GM10266 (cell line): ENCODE data around the gene SDHAF4.

Experiments used
- DNase-seq: peaks from one replicate; pipeline ENCODE4 v3.0.0; 2012; ENCODE audit errors: extremely low spot score
- TF ChIP-seq, protein P1 (sequence below): IDR thresholded peaks from 2 replicates; pipeline ENCODE4 v1.5.1; 2012; ENCODE audit warnings: mild to moderate bottlenecking, low read depth; ENCODE audit not compliant: control insufficient read depth, insufficient read depth; ENCODE audit errors: missing control alignments

Gene SDHAF4

DNA sequence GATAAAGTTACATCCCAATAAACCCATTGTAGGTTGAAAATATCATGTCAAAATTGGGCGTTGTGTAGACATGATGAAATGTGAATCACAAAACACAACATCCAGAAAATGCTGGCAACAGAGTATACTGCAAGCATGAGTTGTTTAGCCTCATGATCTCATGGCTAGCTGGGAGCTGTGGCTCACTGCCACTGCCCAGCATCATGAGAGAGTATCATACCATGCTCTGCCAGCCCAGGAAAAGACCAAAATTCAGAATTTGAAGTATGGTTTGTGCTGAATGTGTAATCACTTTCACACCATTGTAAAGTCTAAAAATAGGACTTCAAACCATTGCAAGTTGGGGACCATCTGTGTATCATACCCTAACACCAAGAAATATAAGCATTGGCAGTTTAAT, 55.7 kb downstream of the SDHAF4 start:
- TF ChIP-seq, protein P1, sequence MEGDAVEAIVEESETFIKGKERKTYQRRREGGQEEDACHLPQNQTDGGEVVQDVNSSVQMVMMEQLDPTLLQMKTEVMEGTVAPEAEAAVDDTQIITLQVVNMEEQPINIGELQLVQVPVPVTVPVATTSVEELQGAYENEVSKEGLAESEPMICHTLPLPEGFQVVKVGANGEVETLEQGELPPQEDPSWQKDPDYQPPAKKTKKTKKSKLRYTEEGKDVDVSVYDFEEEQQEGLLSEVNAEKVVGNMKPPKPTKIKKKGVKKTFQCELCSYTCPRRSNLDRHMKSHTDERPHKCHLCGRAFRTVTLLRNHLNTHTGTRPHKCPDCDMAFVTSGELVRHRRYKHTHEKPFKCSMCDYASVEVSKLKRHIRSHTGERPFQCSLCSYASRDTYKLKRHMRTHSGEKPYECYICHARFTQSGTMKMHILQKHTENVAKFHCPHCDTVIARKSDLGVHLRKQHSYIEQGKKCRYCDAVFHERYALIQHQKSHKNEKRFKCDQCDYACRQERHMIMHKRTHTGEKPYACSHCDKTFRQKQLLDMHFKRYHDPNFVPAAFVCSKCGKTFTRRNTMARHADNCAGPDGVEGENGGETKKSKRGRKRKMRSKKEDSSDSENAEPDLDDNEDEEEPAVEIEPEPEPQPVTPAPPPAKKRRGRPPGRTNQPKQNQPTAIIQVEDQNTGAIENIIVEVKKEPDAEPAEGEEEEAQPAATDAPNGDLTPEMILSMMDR = no peak
- no peak for DNase-seq

DNA sequence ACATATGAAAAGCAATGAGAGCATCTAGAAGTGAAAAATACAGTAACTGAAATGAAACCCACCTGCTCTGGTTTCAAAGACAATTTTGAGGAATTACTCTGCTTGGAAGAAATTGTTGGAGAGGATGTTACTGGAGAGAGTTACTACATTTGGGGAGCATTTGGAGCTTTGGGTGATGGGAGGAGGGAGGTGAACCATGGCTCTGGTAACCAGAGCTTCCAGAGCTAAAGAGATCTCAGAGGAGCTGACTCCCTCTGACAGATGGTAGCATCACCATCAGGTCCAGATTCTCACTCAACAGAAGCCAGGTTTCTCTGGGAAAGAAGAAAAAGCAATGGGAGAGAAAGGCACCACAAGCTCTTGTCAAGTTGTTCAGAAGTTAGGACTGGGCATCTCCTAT, 58.7 kb downstream of the SDHAF4 start:
- no peak for DNase-seq
- TF ChIP-seq, protein P1 = no peak

DNA sequence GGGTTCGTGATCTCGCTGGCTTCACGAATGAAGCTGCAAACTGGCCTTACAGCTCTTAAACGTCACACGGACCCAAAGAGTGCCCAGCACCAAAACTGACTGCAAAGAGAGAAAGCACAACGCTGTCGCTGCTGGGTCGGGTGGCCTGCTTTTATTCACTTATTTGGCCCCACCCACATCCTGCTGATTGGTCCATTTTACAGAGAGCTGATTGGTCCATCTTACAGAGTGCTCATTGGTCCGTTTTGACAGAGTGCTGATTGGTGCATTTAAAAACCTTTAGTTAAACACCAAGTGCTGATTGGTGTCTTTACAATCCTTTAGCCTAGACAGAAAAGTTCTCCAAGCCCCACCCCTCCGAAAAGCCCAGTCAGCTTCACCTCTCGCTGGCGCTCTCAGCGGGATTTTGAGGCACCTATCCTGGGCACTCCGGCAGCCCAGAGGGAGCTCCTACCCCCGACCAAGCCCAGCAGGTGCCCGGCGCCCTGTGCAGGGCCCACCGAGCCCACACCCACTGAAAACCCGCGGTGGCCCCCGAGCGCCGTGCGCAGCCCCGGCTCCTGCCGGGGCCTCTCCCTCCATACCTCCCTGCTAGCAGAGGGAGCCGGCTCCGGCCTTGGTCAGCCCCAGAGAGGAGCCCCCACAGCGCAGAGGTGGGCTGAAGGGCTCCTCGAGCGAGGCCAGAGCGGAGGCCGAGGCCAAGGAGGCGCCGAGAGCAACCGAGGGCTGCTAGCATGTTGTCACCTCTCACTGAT, 60.9 kb downstream of the SDHAF4 start:
- no peak for DNase-seq
- TF ChIP-seq, protein P1 = no peak

DNA sequence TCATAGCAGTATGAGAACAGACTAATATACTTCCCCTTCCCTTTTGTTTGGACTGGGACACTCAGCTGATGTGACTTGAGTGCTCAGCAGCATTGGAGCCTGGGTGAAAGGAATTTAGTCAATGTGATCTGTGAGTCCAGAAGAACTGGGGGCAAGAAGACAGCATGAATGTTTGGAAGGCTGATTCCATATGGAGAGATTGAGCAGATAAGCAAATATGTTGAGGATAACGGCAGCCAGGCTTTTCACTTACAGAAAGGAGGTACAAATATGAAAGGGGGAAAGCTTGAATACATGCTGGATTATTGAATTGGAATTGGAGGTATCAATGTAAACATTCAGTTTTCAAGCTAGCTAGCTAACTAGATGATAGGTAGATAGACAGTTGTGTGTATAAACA, 63.2 kb downstream of the SDHAF4 start:
- no peak for DNase-seq
- TF ChIP-seq, protein P1 = no peak

DNA sequence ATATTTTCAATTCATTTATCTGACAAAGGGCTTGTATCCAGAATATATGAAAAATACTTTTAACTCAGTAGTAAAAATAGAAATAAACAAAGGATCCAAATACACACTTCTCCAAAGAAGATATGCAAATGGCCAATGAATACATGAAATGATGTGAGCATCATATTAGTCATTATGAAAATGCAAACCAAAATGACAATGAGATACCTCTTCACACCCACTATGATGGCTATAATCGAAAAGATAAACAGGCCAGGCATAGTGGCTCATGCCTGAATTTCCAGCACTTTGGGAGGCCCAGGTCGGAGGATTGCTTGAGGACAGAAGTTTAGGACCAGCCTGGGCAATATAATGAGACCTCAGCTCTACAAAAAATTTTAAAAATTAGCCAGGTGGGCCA, 67.1 kb downstream of the SDHAF4 start:
- TF ChIP-seq, protein P1 = no peak
- no peak for DNase-seq

DNA sequence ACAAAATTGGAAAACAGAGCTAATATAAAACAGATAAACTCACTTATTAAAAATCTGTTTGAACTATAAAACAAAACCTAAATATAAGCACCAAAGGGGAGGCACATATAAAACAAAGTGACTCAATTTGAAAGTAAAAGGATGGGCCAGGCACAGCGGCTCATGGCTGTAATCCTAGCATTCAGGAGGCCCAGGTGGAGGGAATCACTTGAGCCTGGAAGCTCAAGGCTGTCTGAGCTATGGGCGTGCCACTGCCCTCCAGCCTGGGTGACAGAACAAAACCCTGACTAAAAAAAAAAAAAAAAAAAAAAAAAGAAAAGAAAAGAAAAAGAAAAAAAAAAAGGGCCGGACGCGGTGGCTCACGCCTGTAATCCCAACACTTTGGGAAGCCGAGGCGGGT, 69.9 kb downstream of the SDHAF4 start:
- TF ChIP-seq, protein P1 = no peak

DNA sequence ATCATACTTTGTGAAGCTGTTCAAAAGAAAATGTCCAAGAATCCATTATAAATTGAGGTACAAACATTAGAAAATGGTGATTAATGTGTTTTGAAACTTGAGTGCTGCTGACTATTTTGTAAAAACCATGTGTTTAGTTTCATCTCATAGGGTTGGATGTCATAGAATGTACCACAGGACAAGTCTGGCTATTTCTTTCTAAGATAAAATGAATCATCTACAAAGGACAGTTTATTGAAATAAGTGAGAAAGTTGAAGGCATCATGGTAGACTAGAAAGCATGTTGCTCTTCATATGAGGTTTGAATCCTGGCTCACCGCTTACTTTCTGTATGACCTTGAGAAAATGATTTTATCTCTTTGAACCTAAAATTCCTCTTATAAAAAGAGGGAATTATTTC, 71.7 kb downstream of the SDHAF4 start:
- DNase-seq = no peak
- TF ChIP-seq, protein P1 = no peak

More for the DNA sequence above, 69.9 kb downstream of the SDHAF4 start:
- no peak for DNase-seq
